ENCODE data around the gene RCOR1.
A peak's percentile ranks its signal among the peaks of the same experiment; 100 is the strongest.

Gene RCOR1

GRCh38 chr14:102644523-102644922 lies 52.1 kb downstream of the RCOR1 start:
- H3K27ac ChIP-seq (replicated peaks), result peak overlapping the region; percentile 56
- H3K27me3 ChIP-seq (ENCODE audit: insufficient read depth, poor library complexity, severe bottlenecking), result no peaks in the 10 kb centered on the region
- peak in 1 of 2 experiments; percentile 52 for DNase-seq (ENCODE audit: low read depth in 1 of 2, low spot score in 1 of 2)
- no peak overlapping the region for H3K4me3 ChIP-seq (replicated peaks; ENCODE audit: insufficient read depth, low read length)
- no peak for TF ChIP-seq CTCF (IDR thresholded peaks at IDR 0.05; ENCODE audit: insufficient read depth, low read length)
- peak; percentile 53; the same call in 1 of the 2 replicates for TF ChIP-seq SPI1 (IDR thresholded peaks at IDR 0.05; ENCODE audit: borderline replicate concordance, low read depth)

GRCh38 chr14:102645746-102646440 lies 53.4 kb downstream of the RCOR1 start:
- no peaks in the 10 kb centered on the region for H3K27me3 ChIP-seq (ENCODE audit: insufficient read depth, poor library complexity, severe bottlenecking)
- peak overlapping the region; percentile 56 for H3K27ac ChIP-seq (replicated peaks)
- peak; percentile 47 to 50 for DNase-seq (ENCODE audit: low read depth in 1 of 2, low spot score in 1 of 2)
- no peak overlapping the region for H3K4me3 ChIP-seq (replicated peaks; ENCODE audit: insufficient read depth, low read length)
- TF ChIP-seq GABPA (IDR thresholded peaks at IDR 0.05; ENCODE audit: low read depth) (no peak), REST (IDR thresholded peaks at IDR 0.05; ENCODE audit: insufficient replicate concordance, low read depth) (no peak)

- TF ChIP-seq SPI1 (IDR thresholded peaks at IDR 0.05; ENCODE audit: borderline replicate concordance, low read depth), result peak; percentile 66; the same call in 1 of the 2 replicates
- no peak for TF ChIP-seq GABPA (IDR thresholded peaks at IDR 0.05; ENCODE audit: low read depth)
- Histone ChIP-seq H3K4me3 (replicated peaks; ENCODE audit: insufficient read depth, low read length) (no peak overlapping the region), H3K27me3 (ENCODE audit: insufficient read depth, poor library complexity, severe bottlenecking) (no peaks in the 10 kb centered on the region), H3K27ac (replicated peaks) (peak overlapping the region; percentile 56)
- DNase-seq (ENCODE audit: low read depth in 1 of 2, low spot score in 1 of 2), result no peak
Observed at GRCh38 chr14:102646615-102647014, 54.2 kb downstream of the RCOR1 start.

- Histone ChIP-seq H3K4me3 (replicated peaks; ENCODE audit: insufficient read depth, low read length) (no peak overlapping the region), H3K27ac (replicated peaks) (peak overlapping the region; percentile 3; the same call in 1 of the 2 replicates), H3K27me3 (ENCODE audit: insufficient read depth, poor library complexity, severe bottlenecking) (no peaks in the 10 kb centered on the region)
- no peak for DNase-seq (ENCODE audit: low read depth in 1 of 2, low spot score in 1 of 2)
- TF ChIP-seq SPI1 (IDR thresholded peaks at IDR 0.05; ENCODE audit: borderline replicate concordance, low read depth) (no peak), POLR2AphosphoS5 (IDR thresholded peaks at IDR 0.05; ENCODE audit: low read depth) (no peak), GABPA (IDR thresholded peaks at IDR 0.05; ENCODE audit: low read depth) (no peak), CTCF (IDR thresholded peaks at IDR 0.05; ENCODE audit: insufficient read depth, low read length) (no peak), REST (IDR thresholded peaks at IDR 0.05; ENCODE audit: insufficient replicate concordance, low read depth) (no peak)
Observed at GRCh38 chr14:102652194-102652593, 59.7 kb downstream of the RCOR1 start.

GRCh38 chr14:102654298-102654697 lies 61.8 kb downstream of the RCOR1 start:
- Histone ChIP-seq H3K27ac (replicated peaks) (no peak overlapping the region), H3K27me3 (ENCODE audit: insufficient read depth, poor library complexity, severe bottlenecking) (no peaks in the 10 kb centered on the region), H3K4me3 (replicated peaks; ENCODE audit: insufficient read depth, low read length) (no peak overlapping the region)
- TF ChIP-seq CTCF (IDR thresholded peaks at IDR 0.05; ENCODE audit: insufficient read depth, low read length) (no peak), POLR2AphosphoS5 (IDR thresholded peaks at IDR 0.05; ENCODE audit: low read depth) (no peak), SPI1 (IDR thresholded peaks at IDR 0.05; ENCODE audit: borderline replicate concordance, low read depth) (no peak), GABPA (IDR thresholded peaks at IDR 0.05; ENCODE audit: low read depth) (no peak), REST (IDR thresholded peaks at IDR 0.05; ENCODE audit: insufficient replicate concordance, low read depth) (no peak)
- no peak for DNase-seq (ENCODE audit: low read depth in 1 of 2, low spot score in 1 of 2)

Data from HL-60 (cell line).